Activated CD8-positive, alpha-beta memory T cell treated with anti-CD3 and anti-CD28 coated beads, Interleukin-2, amount 50 U/mL, for 24 hours (primary cell): ENCODE measurements around the gene KLK13.

Experiments used
- DNase-seq: peaks from one replicate; pipeline ENCODE4 v3.0.0-alpha.2; 2020; ENCODE audit errors: extremely low read depth

KLK13 gene

GRCh38 chr19:51091895-51092873 lies 27.3 kb upstream of the KLK13 start:
- DNase-seq: no peak

- DNase-seq: no peak
These were observed 26.2 kb upstream of the KLK13 start for GRCh38 chr19:51091126-51091525.

GRCh38 chr19:51090471-51090870 lies 25.6 kb upstream of the KLK13 start:
- no peak for DNase-seq

- DNase-seq: no peak
These were observed 24.9 kb upstream of the KLK13 start for GRCh38 chr19:51089786-51090185.

GRCh38 chr19:51086153-51086850 lies 21.4 kb upstream of the KLK13 start:
- no peak for DNase-seq

GRCh38 chr19:51084505-51084904 lies 19.6 kb upstream of the KLK13 start:
- no peak for DNase-seq

GRCh38 chr19:51083783-51084182 lies 18.9 kb upstream of the KLK13 start:
- DNase-seq: no peak

- no peak for DNase-seq
These were observed 18.3 kb upstream of the KLK13 start for GRCh38 chr19:51083181-51083580.

- no peak for DNase-seq
These were observed 17.7 kb upstream of the KLK13 start, which contains the start of gene KLK14 for GRCh38 chr19:51082611-51083010. TSS of gene KLK14 (minus strand) at chr19:51082887. CDS start at chr19:51082614, 273 bp downstream.

GRCh38 chr19:51081476-51081875 lies 16.6 kb upstream of the KLK13 start:
- no peak for DNase-seq

GRCh38 chr19:51079481-51080110 lies 14.7 kb upstream of the KLK13 start:
- DNase-seq: no peak

GRCh38 chr19:51078731-51079130 lies 13.8 kb upstream of the KLK13 start:
- DNase-seq: no peak

GRCh38 chr19:51078104-51078503 lies 13.2 kb upstream of the KLK13 start:
- no peak for DNase-seq

GRCh38 chr19:51076631-51077213 lies 11.8 kb upstream of the KLK13 start:
- no peak for DNase-seq

GRCh38 chr19:51075998-51076397 lies 11.1 kb upstream of the KLK13 start:
- no peak for DNase-seq

GRCh38 chr19:51071095-51071405 lies 6.2 kb upstream of the KLK13 start:
- no peak for DNase-seq

- no peak for DNase-seq
These were observed 5.6 kb upstream of the KLK13 start for GRCh38 chr19:51070334-51071094.

- no peak for DNase-seq
These were observed 1.7 kb upstream of the KLK13 start for GRCh38 chr19:51066393-51067186.

GRCh38 chr19:51065221-51065960 lies 499 bp upstream of the KLK13 start:
- DNase-seq: no peak

- no peak for DNase-seq
These were observed 1.2 kb downstream of the KLK13 start for GRCh38 chr19:51063664-51064063.
